Thoracic aorta (tissue), 2 donors: ENCODE measurements around the gene CNTN4. TPM values are rescaled to one million over a fixed set of nuclear protein-coding genes. Genes with fewer than 3 reads are reported as not detected.
"Not testable (repeated sequence)": the region's sequence is repeated elsewhere in the genome, so short reads cannot be mapped to it uniquely, and the experiment has no call there.

Source experiments
- ATAC-seq: fragments of 150-250 bp; one replicate; pipeline ENCODE4 v1.8.0; 2017; ENCODE audit warnings: low read depth; ENCODE audit not compliant: insufficient number of reproducible peaks, low FRiP score
- DNase-seq: peaks from one replicate; pipeline ENCODE4 v3.0.0-alpha.2; 2020; ENCODE audit warnings: low spot score
- H3K27ac ChIP-seq, 2 donors: fragments of 200-600 bp; sonication (generic); 1 replicate in 1 of 2; 2 replicates in 1 of 2; pipeline ENCODE4 v1.5.1; 2016; ENCODE audit warnings: mild to moderate bottlenecking in 2 of 2, moderate library complexity in 2 of 2
- H3K27me3 ChIP-seq: fragments of 200-600 bp; sonication (generic); replicated peaks from 2 replicates; pipeline ENCODE4 v1.6.0; 2016; ENCODE audit warnings: mild to moderate bottlenecking; ENCODE audit not compliant: insufficient read depth
- H3K36me3 ChIP-seq: fragments of 200-600 bp; sonication (generic); one replicate; pipeline ENCODE4 v1.5.1; 2016
- H3K4me1 ChIP-seq, 2 donors: fragments of 200-600 bp; sonication (generic); 1 replicate in 1 of 2; 2 replicates in 1 of 2; pipeline versions ENCODE4 v1.5.1 to v1.6.0; 2016; ENCODE audit warnings: low read depth in 2 of 2, mild to moderate bottlenecking in 1 of 2; ENCODE audit not compliant: control insufficient read depth in 1 of 2
- H3K4me3 ChIP-seq: fragments of 200-600 bp; sonication (generic); 2 replicates; pipeline ENCODE4 v1.5.1; 2016; ENCODE audit warnings: mild to moderate bottlenecking
- H3K9me3 ChIP-seq: fragments of 200-600 bp; sonication (generic); 2 replicates; pipeline ENCODE4 v1.5.1; 2016
- total RNA-seq, 2 donors: library from RNA; depleted of rRNA; stranded (reverse); fragments of >200 nt; gene quantifications; one replicate each; pipeline versions ENCODE4 v1.1.0 to v1.2.3, GENCODE V29; 2016
- TF ChIP-seq, protein P1 (sequence below): fragments of 200-600 bp; sonication (generic); IDR thresholded peaks from one replicate; pipeline ENCODE4 v1.5.1; 2019; ENCODE audit warnings: antibody characterized with exemption

The CNTN4 gene
- total RNA-seq, 2 donors from 2014 or later = 103 to 116 TPM

DNA sequence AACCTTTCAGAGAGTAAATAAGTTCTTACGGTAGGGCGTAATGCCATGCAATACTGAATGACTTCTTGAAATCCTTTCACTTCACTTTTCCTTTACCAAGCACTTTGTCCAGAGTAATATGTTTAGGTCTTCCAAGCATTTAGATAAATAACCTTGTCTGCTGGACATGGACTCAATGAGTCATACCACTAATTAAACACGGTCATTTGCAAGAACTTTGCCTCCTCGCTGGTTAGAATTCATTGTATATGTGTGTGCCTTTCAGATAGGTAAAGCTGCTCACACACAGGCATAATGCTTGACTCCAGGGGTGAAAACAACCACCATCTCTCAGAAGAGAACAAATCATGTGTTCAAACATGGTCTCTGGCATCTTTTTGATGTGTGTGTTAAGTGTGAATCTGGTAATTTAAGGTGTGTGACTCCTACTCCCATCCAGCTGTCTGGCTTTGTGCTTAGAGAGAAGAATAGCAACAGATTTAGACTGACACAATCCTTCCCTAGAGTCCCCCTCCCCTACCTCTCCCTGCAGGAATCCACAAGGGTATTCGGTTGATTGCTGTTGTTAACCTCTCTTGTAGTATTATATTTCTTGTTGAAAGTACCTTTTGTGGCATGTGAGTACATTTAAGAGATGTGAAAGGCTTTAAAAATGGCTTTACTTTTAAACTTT is 419.0 kb downstream of the CNTN4 start:
- Histone ChIP-seq H3K36me3 (no peaks in the 10 kb centered on the region), H3K27me3 (no peaks in the 10 kb centered on the region), H3K9me3 (no peaks in the 10 kb centered on the region), H3K27ac (no peak overlapping the region), H3K4me3 (no peak overlapping the region), H3K4me1 (no peaks in the 10 kb centered on the region)
- TF ChIP-seq, protein P1, sequence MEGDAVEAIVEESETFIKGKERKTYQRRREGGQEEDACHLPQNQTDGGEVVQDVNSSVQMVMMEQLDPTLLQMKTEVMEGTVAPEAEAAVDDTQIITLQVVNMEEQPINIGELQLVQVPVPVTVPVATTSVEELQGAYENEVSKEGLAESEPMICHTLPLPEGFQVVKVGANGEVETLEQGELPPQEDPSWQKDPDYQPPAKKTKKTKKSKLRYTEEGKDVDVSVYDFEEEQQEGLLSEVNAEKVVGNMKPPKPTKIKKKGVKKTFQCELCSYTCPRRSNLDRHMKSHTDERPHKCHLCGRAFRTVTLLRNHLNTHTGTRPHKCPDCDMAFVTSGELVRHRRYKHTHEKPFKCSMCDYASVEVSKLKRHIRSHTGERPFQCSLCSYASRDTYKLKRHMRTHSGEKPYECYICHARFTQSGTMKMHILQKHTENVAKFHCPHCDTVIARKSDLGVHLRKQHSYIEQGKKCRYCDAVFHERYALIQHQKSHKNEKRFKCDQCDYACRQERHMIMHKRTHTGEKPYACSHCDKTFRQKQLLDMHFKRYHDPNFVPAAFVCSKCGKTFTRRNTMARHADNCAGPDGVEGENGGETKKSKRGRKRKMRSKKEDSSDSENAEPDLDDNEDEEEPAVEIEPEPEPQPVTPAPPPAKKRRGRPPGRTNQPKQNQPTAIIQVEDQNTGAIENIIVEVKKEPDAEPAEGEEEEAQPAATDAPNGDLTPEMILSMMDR = no peak
- DNase-seq = no peak
- ATAC-seq = no peak

DNA sequence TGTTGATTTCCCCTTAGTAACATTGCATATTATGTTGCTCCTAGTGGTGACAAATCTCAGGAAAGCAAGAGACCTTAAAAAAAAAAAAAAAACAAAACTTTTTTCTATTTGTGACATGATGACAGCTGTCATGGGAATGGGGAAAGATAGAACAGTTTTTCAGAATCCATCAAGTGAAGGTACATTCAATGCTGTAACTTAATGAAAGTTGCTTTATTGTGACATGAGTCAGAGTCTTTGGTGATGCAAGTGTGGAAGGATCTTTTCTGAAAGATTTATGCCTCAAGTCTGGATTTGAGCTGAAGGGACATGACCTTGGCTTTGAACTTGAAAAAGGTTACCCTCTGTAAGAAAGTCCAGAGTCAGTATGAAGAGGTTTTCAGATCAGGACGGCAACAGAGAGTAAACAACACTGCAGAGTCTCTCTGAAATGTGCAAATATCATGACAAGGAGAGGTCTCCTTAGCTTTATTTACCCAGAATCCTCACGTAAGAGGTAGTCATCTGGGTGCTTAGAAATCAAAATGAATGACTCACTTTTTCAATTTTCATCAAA is 424.7 kb downstream of the CNTN4 start:
- TF ChIP-seq, protein P1 = no peak
- H3K27me3 ChIP-seq = no peaks in the 10 kb centered on the region
- ATAC-seq (no peak), DNase-seq (no peak)
- H3K9me3 ChIP-seq = no peaks in the 10 kb centered on the region
- no peak overlapping the region for H3K27ac ChIP-seq
- H3K36me3 ChIP-seq = no peaks in the 10 kb centered on the region
- peaks cover 0 to 7% of the 10 kb centered on the region in 2 donors for H3K4me1 ChIP-seq
- H3K4me3 ChIP-seq = no peak overlapping the region

DNA sequence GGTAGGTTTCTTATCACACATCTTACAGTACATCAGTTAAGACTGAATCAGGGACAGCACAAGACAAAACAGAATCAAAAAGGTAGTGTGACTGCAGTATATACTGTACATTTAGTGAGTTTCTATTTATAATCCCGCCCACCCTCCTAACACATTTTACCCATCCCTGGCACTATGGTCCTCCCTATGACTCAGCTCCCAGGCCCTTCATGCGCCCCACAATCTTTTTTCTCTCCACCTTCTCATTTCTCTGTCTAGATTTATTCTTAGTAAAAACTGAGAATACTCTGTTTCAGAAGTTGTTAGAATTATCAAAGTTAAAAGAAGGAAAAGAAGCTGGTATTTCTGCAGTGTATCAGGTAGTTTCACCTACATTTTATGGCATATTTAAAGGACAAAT is 427.3 kb downstream of the CNTN4 start:
- DNase-seq (no peak), ATAC-seq (no peak)
- TF ChIP-seq, protein P1 = no peak
- H3K4me3 ChIP-seq = no peak overlapping the region
- H3K4me1 ChIP-seq = peaks cover 0 to 7% of the 10 kb centered on the region in 2 donors
- H3K9me3 ChIP-seq = no peaks in the 10 kb centered on the region
- no peaks in the 10 kb centered on the region for H3K36me3 ChIP-seq
- no peak overlapping the region for H3K27ac ChIP-seq
- H3K27me3 ChIP-seq = no peaks in the 10 kb centered on the region

DNA sequence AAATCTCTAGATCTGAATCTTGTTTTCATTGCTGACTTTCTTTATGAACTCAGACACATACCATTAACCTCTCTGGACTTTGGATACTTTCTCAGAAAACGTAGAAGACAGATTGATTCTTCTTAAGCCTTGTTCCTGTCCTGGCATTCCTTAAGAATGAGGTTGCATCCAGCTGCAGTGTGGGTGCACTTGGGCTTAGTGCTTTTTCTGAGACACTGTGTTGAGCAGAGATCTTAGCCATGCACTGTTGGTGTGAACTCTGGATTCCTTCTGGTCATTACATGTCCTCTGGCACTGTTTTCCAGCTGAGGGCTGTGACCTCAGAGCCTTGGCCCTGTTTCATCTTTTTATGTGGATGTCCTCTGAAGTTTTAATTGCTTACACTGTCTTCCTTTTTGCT is 428.3 kb downstream of the CNTN4 start:
- Histone ChIP-seq H3K27ac (no peak overlapping the region), H3K4me1 (peaks cover 0 to 7% of the 10 kb centered on the region in 2 donors), H3K36me3 (no peaks in the 10 kb centered on the region), H3K27me3 (no peaks in the 10 kb centered on the region), H3K4me3 (no peak overlapping the region), H3K9me3 (no peaks in the 10 kb centered on the region)
- TF ChIP-seq, protein P1 = no peak
- no peak for ATAC-seq
- no peak for DNase-seq

DNA sequence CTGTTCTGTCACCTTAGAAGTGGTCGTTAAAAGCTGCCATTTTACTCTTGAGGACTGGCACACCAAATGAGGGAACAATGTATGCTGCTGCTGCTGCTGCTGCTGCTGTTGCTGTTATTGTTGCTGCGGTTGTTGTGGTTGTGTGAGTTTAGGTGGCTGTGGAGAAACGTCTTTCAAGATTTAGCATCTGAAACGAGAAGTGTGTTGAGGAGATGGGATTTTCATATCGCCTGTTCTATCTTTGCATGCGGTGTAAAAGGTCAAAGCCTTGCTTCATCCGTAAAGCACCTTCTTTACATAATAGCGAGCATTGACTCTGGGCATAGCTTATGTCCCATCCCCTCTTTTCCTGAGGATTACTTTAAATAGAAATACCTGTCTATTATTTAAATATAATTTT is 428.7 kb downstream of the CNTN4 start:
- DNase-seq, ATAC-seq: not testable (repeated sequence)

DNA sequence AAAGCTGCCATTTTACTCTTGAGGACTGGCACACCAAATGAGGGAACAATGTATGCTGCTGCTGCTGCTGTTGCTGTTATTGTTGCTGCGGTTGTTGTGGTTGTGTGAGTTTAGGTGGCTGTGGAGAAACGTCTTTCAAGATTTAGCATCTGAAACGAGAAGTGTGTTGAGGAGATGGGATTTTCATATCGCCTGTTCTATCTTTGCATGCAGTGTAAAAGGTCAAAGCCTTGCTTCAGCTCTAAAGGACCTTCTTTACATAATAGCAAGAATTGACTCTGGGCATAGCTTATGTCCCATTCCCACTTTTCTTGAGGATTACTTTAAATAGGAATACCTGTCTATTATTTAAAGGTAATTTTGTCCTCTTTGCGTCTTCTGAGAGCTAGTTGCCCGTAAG is 436.1 kb downstream of the CNTN4 start:
- DNase-seq, ATAC-seq, H3K36me3 ChIP-seq, H3K27ac ChIP-seq, H3K4me1 ChIP-seq, H3K4me3 ChIP-seq, H3K27me3 ChIP-seq, H3K9me3 ChIP-seq: not testable (repeated sequence)

More for the DNA sequence above, 428.7 kb downstream of the CNTN4 start:
- H3K4me1 ChIP-seq, H3K27ac ChIP-seq, H3K27me3 ChIP-seq, H3K36me3 ChIP-seq, H3K4me3 ChIP-seq, H3K9me3 ChIP-seq: not testable (repeated sequence)
